Central memory CD4-positive, alpha-beta T cell (primary cell): ENCODE data around the gene MTF2.
"Not testable (repeated sequence)": the region's sequence is repeated elsewhere in the genome, so short reads cannot be mapped to it uniquely, and the experiment has no call there.

Experiments
- DNase-seq: peaks from one replicate; pipeline ENCODE4 v3.0.0; 2022

The MTF2 gene

GRCh38 chr1:93148001-93148400 is 68.9 kb downstream of the MTF2 start:
- no peak for DNase-seq

- no peak for DNase-seq
These were observed 71.6 kb downstream of the MTF2 start for GRCh38 chr1:93150729-93151128.

GRCh38 chr1:93151474-93151873 is 72.4 kb downstream of the MTF2 start:
- no peak for DNase-seq

GRCh38 chr1:93152835-93153234 is 73.8 kb downstream of the MTF2 start:
- no peak for DNase-seq

GRCh38 chr1:93154898-93155297 is 75.8 kb downstream of the MTF2 start:
- DNase-seq, result no peak

- DNase-seq, result no peak
These were observed 76.3 kb downstream of the MTF2 start for GRCh38 chr1:93155335-93155734.

- no peak for DNase-seq
These were observed 80.3 kb downstream of the MTF2 start for GRCh38 chr1:93159337-93159736.

GRCh38 chr1:93163314-93163713 is 84.2 kb downstream of the MTF2 start:
- not testable (repeated sequence) for DNase-seq

- DNase-seq, result no peak
These were observed 85.7 kb downstream of the MTF2 start for GRCh38 chr1:93164816-93165215.

GRCh38 chr1:93165895-93166294 is 86.8 kb downstream of the MTF2 start:
- DNase-seq, result not testable (repeated sequence)

- DNase-seq, result no peak
These were observed 87.9 kb downstream of the MTF2 start for GRCh38 chr1:93167006-93167405.

- not testable (repeated sequence) for DNase-seq
These were observed 91.1 kb downstream of the MTF2 start for GRCh38 chr1:93170141-93170678.

- no peak for DNase-seq
These were observed 92.5 kb downstream of the MTF2 start for GRCh38 chr1:93171549-93172034.

GRCh38 chr1:93172778-93173177 is 93.7 kb downstream of the MTF2 start:
- no peak for DNase-seq

GRCh38 chr1:93174638-93175037 is 95.6 kb downstream of the MTF2 start:
- DNase-seq, result not testable (repeated sequence)

GRCh38 chr1:93177991-93178390 is 98.9 kb downstream of the MTF2 start:
- DNase-seq, result no peak

GRCh38 chr1:93178418-93178817 is 99.3 kb downstream of the MTF2 start:
- no peak for DNase-seq

GRCh38 chr1:93179886-93180722 is 101.0 kb downstream of the MTF2 start, which contains the start of gene TMED5:
Gene TMED5 (minus strand): TSS chr1:93180413. CDS start chr1:93180242, 171 bp downstream.
- peak; percentile 98 for DNase-seq

- no peak for DNase-seq
These were observed 101.9 kb downstream of the MTF2 start, which contains the start of gene CCDC18 for GRCh38 chr1:93180723-93181613. Gene CCDC18 (plus strand): TSS chr1:93180724. CDS start chr1:93183362, 2,638 bp downstream.

- DNase-seq, result no peak
These were observed 107.6 kb downstream of the MTF2 start for GRCh38 chr1:93186667-93187066.
